ENCODE data around the gene NR1H3.

- TF ChIP-seq POLR2A (IDR thresholded peaks at IDR 0.05; ENCODE audit: low read depth, low read length) (no peak), TAF1 (IDR thresholded peaks at IDR 0.05; ENCODE audit: borderline replicate concordance, low read depth, low read length) (no peak)
These were observed 48.7 kb downstream of the NR1H3 start for GRCh38 chr11:47306484-47306844.

All from GM12892 (cell line).